Stimulated activated CD8-positive, alpha-beta memory T cell treated with anti-CD3 and anti-CD28 coated beads, Interleukin-7, amount 100 ng/mL, for 4 hours (primary cell): ENCODE measurements around the gene ZBTB8B.
"Not testable (repeated sequence)": the region's sequence is repeated elsewhere in the genome, so short reads cannot be mapped to it uniquely, and the experiment has no call there.

Source experiments
- DNase-seq, 2 donors: peaks; one replicate each; pipeline ENCODE4 v3.0.0-alpha.2; 2020; ENCODE audit warnings: low read depth in 2 of 2

The ZBTB8B gene

DNA sequence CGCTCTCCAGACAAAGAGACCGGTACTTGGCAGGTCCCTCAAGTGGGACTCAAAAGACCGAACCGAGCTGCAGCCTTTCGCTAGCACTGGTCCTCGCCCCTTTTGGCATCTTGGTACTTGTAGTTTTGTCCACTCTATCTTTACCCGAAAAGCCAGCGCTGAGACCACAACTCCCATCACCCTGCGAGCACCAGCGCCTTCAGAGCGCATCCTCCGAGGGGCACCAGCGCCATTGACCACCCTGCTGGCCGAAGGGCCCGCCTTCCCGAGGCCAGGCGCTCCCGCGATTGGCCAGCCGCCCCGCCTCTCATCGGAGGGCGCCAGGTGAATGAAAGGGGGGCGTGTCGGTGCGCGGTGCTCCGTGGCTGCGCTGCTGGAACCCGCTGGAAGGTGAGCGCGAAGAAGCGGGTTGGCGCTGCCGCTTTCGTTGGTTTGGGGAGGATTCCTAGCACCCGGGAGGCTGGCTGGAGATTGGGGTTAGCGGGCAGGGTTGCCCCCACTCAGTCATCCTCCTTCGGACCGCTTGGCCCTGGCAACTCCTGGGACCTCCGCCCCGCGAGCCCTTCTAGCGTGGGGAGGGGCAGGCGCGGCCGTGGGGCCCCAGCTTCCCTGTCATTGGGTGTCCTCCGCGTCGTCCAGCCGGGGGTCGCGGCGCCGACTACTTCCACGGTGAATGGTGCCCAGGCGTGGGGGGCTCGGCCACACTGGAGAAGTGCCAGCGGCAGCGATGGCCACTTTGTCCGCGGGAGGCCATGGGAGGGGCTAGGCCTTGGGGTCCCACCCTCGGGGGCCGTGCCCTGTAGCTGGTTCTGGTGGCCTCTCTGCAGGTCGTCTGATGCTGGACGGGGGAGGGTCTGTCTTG is at the start of gene ZBTB8B:
Gene ZBTB8B, plus strand, starts transcription at position 357 of the 862 bp plus-strand sequence. CDS start 5,553 bp downstream, outside the sequence.
- DNase-seq: peak in 1 of 2 donors; percentile 23

- no peak for DNase-seq
Observed at GRCh38 chr1:32421775-32422174, 43.1 kb upstream of the ZBTB8B start.

- DNase-seq: no peak
Observed at GRCh38 chr1:32426489-32427255, 38.2 kb upstream of the ZBTB8B start.

- DNase-seq: no peak
Observed at GRCh38 chr1:32427264-32427963, 37.5 kb upstream of the ZBTB8B start.

DNA sequence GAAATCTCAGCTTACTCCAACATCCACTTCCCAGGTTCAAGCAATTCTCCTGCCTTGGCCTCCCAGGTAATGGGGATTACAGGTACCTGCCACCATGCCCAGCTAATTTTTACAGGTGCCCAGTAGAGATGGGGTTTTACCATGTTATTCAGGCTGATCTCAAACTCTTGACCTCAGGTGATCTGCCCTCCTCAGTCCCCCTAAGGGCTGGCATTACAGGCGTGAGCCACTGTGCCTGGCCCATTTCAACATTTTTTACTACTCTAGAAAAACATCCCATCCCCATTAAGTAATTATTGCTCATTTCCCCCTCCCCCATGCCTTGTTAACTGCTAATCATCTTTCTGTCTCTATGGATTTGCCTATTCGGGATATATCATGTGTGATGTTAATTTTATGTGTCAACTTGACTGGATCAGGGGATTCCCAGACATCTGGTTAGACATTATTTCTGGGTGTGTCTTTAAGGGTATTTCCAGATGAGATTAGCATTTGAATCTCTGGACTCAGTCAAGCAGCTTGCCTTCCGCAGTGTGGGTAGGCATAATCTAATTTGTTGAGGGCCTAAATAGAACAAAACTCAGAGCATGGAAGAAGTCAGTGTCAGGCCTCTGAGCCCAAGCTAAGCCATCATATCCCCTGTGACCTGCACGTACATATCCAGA is 33.0 kb upstream of the ZBTB8B start:
- no peak for DNase-seq

- no peak for DNase-seq
Observed at GRCh38 chr1:32438136-32438535, 26.7 kb upstream of the ZBTB8B start.

DNA sequence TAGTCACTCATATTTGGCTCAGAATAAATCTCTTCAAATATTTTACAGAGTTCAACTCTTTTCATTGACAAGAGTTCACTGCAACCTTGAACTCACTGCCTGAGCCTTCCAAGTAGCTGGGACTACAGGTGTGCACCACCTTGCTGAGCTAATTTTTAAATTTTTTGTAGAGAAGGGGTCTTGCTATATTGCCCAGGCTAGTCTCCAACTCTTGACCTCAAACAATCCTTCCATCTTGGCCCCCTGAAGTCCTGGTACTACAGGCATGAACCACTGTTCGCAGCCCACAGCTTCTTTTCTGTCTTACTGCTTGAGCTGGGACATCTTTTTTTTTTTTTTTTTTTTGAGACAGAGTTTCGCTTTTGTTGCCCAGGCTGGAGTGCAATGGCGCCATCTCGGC is 26.1 kb upstream of the ZBTB8B start:
- not testable (repeated sequence) for DNase-seq

- not testable (repeated sequence) for DNase-seq
Observed at GRCh38 chr1:32441467-32441866, 23.4 kb upstream of the ZBTB8B start.

DNA sequence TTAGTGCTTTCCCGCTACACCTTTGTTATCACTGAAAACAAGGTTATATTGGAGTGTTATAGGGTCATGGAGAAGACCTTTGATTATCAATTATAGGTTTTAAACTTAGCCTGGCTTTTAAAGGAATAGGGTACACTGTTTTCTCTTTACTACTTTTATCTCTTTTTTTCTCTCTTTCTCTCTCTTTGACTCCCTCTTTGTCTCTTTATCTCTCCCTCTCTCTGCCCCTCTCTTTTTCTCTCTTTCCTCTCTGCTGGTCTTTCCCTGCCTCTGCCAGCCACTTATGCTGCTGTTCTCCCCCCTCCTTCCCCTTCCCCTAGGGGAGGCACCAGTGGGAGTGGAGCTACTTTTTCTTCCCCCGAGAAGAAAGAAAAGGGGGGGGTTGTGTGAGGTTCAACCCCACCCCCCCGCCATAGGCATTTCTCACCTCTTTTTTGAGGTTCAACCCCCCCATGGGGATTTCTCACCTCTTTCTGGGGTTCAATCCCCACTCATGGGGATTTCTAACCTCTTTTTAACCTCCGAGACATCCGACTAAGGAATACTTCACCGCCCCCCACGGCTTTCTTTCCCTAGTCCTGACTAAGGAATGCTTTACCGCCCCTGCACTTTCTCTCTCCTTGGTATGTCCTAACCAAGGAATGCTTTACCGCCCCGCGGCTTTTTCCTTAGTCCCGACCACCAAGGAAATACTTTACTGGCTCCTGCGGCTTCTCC is 17.2 kb upstream of the ZBTB8B start:
- DNase-seq: no peak

GRCh38 chr1:32448186-32448772 is 16.6 kb upstream of the ZBTB8B start:
- DNase-seq: peak in 1 of 2 donors; percentile 12

- DNase-seq: no peak
Observed at GRCh38 chr1:32448773-32449456, 16.0 kb upstream of the ZBTB8B start.

DNA sequence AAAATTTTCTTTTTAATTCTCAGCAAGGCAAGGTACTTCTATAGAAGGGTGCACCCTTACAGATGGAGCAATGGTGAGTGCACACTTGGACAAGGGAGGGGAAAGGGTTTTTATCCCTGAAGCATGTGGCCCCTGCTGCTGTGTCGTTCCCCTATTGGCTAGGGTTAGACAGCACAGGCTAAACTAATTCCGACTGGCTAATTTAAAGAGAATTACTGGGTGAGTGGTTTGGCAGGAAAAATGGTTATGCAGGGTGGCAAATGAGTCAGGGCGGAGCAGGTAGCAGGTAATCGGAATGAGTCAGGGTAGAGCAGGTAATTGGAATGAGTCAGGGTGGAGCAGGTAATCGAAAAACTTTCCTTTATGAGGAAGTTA is 15.4 kb upstream of the ZBTB8B start:
- not testable (repeated sequence) for DNase-seq

GRCh38 chr1:32454726-32455125 is 10.1 kb upstream of the ZBTB8B start:
- DNase-seq: no peak

GRCh38 chr1:32455958-32456357 is 8.9 kb upstream of the ZBTB8B start:
- DNase-seq: no peak

- DNase-seq: not testable (repeated sequence)
Observed at GRCh38 chr1:32458798-32459197, 6.1 kb upstream of the ZBTB8B start.

DNA sequence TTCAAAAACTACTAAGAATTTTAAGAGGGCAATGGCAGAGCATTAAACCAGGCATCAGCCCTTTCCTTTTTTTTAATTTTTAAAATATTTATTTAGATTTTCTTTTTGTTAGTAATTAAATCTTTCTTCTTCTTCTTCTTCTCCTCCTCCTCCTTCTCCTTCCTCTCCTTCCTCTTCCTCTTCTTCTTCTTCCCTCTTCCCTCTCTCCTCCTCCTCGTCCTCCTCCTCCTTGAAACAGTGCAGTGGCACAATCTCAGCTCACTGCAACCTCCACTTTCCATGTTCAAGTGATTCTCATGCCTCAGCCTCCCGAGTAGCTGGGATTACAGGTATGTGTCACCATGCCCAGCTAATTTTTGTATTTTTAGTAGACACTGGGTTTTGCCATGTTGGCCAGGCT is 1.9 kb upstream of the ZBTB8B start:
- DNase-seq: not testable (repeated sequence)

- no peak for DNase-seq
Observed at GRCh38 chr1:32464191-32464715, 619 bp upstream of the ZBTB8B start.

DNA sequence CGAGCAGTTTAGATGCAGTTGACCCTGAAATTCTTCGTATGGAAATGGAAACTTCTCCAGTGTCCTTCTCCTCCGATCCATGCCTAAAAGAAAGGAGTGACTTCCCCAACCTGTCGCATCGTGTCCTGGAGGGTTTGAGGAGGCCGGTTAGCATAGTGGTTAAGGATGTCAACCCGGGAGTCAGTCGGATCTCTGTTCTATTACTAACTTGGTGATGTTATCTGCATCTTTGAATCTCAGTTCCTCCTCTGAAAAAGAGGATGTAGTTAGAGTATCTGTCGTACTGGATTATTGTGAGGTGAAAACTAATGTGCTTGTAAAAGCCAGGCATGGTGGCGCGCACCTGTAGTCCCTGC is 684 bp downstream of the ZBTB8B start:
- no peak for DNase-seq

DNA sequence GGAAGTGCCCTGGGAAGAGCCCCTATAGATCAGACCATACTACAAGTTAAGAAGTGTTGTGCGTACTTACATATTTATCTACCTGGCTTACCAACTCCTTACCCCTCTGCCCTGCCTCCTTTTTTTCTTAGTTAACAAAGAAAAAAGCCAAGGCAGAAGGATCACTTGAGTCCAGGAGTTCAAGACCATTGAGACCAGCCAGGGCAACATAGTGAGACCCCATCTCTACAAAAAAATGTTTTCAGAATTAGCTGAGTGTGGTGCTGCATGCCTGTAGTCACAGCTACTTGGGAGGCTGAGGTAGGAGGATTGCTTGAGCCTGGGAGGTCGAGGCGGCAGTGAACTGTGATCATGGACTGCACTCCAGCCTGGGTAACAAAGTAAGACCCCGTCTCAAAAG is 1.9 kb downstream of the ZBTB8B start:
- DNase-seq: no peak

DNA sequence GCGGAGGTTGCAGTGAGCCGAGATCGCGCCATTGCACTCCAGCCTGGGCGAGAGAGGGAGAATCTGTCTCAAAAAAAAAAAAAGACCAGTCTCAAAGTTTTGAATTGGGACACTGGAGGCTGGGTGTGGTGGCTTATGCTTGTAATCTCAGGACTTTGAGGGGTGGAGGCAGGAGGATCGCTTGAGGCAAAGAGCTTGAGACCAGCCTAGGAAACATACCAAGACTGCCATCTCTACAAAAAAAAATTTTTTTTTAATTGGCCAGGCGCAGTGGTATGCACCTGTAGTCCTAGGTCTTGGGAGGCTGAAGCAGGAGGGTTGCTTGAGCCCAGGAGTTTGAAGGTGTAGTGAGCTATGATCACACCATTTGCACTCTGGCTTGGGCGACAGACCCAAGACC is 3.9 kb downstream of the ZBTB8B start:
- no peak for DNase-seq
